ENCODE measurements around the gene OOSP3.

OOSP3 gene

GRCh38 chr11:59854871-59855270 is 23.7 kb upstream of the OOSP3 start:
- Mint-ChIP-seq H3K27ac (no peak overlapping the region), H3K27me3 (ENCODE audit: low read depth, poor library complexity) (no peaks in the 10 kb centered on the region), H3K4me3 (no peak overlapping the region), H3K4me1 (no peaks in the 10 kb centered on the region), H3K9me3 (no peaks in the 10 kb centered on the region), H3K36me3 (ENCODE audit: low read depth) (no peaks in the 10 kb centered on the region)
- no peak for TF ChIP-seq CTCF (IDR thresholded peaks at IDR 0.05)
- DNase-seq, result no peak

GRCh38 chr11:59857439-59858434 is 20.8 kb upstream of the OOSP3 start:
- H3K27ac Mint-ChIP-seq, result peak overlapping the region; percentile 13

GRCh38 chr11:59859673-59860072 is 18.9 kb upstream of the OOSP3 start:
- H3K4me1 Mint-ChIP-seq, result no peaks in the 10 kb centered on the region
- no peaks in the 10 kb centered on the region for H3K9me3 Mint-ChIP-seq
- no peak for TF ChIP-seq CTCF (IDR thresholded peaks at IDR 0.05)
- H3K27ac Mint-ChIP-seq, result no peak overlapping the region
- no peaks in the 10 kb centered on the region for H3K36me3 Mint-ChIP-seq (ENCODE audit: low read depth)
- no peak for DNase-seq
- H3K27me3 Mint-ChIP-seq (ENCODE audit: low read depth, poor library complexity), result peaks cover 5% of the 10 kb centered on the region
- H3K4me3 Mint-ChIP-seq, result no peak overlapping the region

More at GRCh38 chr11:59857439-59858434, 20.8 kb upstream of the OOSP3 start:
- H3K4me1 Mint-ChIP-seq, result no peaks in the 10 kb centered on the region
- no peaks in the 10 kb centered on the region for H3K36me3 Mint-ChIP-seq (ENCODE audit: low read depth)
- no peak for DNase-seq
- H3K4me3 Mint-ChIP-seq, result no peak overlapping the region
- no peak for TF ChIP-seq CTCF (IDR thresholded peaks at IDR 0.05)
- H3K9me3 Mint-ChIP-seq, result no peaks in the 10 kb centered on the region
- H3K27me3 Mint-ChIP-seq (ENCODE audit: low read depth, poor library complexity), result no peaks in the 10 kb centered on the region

- H3K27me3 Mint-ChIP-seq (ENCODE audit: low read depth, poor library complexity), result peaks cover 5% of the 10 kb centered on the region
These were observed 16.3 kb upstream of the OOSP3 start for GRCh38 chr11:59862252-59862651.

GRCh38 chr11:59865031-59865430 is 13.6 kb upstream of the OOSP3 start:
- H3K4me1 Mint-ChIP-seq, result no peaks in the 10 kb centered on the region

More at GRCh38 chr11:59862252-59862651, 16.3 kb upstream of the OOSP3 start:
- Mint-ChIP-seq H3K36me3 (ENCODE audit: low read depth) (no peaks in the 10 kb centered on the region), H3K4me1 (no peaks in the 10 kb centered on the region), H3K9me3 (no peaks in the 10 kb centered on the region), H3K27ac (no peak overlapping the region), H3K4me3 (no peak overlapping the region)
- TF ChIP-seq CTCF (IDR thresholded peaks at IDR 0.05), result no peak
- no peak for DNase-seq

More at GRCh38 chr11:59865031-59865430, 13.6 kb upstream of the OOSP3 start:
- DNase-seq, result no peak
- H3K9me3 Mint-ChIP-seq, result peaks cover 2% of the 10 kb centered on the region
- TF ChIP-seq CTCF (IDR thresholded peaks at IDR 0.05), result no peak
- H3K36me3 Mint-ChIP-seq (ENCODE audit: low read depth), result no peaks in the 10 kb centered on the region
- H3K4me3 Mint-ChIP-seq, result no peak overlapping the region
- peaks cover 5% of the 10 kb centered on the region for H3K27me3 Mint-ChIP-seq (ENCODE audit: low read depth, poor library complexity)
- no peak overlapping the region for H3K27ac Mint-ChIP-seq
